LNCAP (cell line): Measurements from ENCODE around the gene PDLIM4.

Source experiments
- TF ChIP-seq, protein P1 (sequence below): fragments of 450-650 bp; IDR thresholded peaks from 2 replicates; pipeline ENCODE4 v1.5.1; 2017; ENCODE audit warnings: mild to moderate bottlenecking

Gene PDLIM4, protein sequence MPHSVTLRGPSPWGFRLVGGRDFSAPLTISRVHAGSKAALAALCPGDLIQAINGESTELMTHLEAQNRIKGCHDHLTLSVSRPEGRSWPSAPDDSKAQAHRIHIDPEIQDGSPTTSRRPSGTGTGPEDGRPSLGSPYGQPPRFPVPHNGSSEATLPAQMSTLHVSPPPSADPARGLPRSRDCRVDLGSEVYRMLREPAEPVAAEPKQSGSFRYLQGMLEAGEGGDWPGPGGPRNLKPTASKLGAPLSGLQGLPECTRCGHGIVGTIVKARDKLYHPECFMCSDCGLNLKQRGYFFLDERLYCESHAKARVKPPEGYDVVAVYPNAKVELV

DNA sequence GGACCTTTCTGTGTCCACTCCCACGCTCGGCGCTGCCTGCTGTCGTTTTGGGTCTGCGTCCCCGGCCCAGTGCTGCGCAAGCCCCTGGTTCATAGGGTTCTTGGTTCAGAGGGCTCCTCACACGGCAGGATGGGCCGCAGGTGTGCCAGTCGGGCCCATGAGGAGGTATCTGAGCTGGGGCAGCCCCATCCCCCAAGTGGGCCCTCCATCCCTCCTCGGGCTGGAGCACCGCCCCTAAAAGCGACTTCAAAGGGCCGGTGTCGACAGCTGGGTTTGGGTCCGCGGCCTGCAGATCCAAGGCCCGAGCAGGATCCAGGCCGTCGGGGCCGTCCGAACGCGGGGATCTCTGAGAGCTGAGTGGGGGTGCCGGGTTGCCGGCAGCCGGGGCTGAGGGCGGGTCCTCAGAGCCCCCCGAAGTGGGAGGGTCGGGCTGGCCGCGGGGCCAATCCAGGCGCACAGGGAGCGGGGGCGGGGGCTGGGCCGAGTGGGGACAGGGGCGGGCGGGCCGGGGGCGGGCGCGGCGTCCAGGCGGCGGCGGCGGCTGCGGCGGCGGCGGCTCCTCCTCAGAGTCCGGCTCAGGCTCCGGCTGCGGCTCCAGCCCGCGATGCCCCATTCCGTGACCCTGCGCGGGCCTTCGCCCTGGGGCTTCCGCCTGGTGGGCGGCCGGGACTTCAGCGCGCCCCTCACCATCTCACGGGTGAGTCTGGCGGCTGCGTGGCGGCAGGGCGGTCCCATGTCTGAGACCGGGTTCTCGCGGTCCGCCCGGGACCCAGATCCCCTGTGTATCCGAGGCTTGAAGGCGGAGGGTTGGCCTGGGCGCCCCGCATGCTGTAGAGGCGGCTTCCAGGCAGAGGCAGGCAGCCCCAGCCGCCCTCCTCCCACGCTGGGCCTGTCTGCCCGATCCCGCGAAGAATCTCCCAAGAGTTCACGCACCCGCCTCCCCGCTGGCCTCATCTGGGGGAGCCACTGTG lies at the start of gene PDLIM4:
Gene PDLIM4, plus strand, starts transcription at position 566 of the 971 bp plus-strand sequence. Its CDS starts 39 bp downstream, at position 605.
- TF ChIP-seq, protein P1, sequence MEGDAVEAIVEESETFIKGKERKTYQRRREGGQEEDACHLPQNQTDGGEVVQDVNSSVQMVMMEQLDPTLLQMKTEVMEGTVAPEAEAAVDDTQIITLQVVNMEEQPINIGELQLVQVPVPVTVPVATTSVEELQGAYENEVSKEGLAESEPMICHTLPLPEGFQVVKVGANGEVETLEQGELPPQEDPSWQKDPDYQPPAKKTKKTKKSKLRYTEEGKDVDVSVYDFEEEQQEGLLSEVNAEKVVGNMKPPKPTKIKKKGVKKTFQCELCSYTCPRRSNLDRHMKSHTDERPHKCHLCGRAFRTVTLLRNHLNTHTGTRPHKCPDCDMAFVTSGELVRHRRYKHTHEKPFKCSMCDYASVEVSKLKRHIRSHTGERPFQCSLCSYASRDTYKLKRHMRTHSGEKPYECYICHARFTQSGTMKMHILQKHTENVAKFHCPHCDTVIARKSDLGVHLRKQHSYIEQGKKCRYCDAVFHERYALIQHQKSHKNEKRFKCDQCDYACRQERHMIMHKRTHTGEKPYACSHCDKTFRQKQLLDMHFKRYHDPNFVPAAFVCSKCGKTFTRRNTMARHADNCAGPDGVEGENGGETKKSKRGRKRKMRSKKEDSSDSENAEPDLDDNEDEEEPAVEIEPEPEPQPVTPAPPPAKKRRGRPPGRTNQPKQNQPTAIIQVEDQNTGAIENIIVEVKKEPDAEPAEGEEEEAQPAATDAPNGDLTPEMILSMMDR = no peak

DNA sequence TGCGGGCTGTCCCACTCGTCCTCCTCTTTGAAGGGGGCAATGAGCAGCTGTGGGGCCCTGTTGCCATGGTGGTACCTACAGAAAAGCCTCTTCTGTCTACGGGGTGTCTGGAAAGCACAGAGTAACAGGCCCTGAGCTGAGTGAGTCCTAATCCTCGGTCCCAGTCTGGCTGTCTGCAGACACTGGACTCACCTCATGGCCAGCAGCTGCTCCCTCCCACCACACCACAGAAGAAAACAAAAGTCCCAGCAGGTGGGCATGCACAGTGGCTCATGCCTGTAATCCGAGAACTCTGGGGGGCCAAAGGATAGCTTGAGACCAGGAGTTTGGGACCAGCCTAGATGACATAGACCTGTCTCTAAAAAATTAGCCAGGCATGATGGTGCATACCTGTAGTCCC lies 49.7 kb upstream of the PDLIM4 start:
- TF ChIP-seq, protein P1 = no peak

DNA sequence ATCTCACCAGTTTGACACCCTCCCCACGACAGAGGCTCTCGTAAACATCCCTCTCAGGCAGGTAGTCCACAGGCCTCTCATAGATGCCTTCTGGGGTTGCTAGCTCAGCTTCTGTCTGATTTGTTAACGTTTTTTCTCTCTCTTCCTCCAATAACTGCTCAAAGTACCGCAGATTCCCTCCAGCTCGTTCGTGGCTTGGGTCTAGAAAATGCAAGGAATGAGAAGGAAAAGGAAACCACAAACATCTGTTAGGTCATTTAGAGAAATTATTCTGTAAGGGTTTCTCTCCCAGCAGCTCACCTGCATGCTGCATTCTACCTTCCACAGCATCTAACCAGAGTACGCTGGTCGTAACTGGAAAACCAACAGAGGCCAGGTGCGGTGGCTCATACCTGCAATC lies 48.4 kb upstream of the PDLIM4 start:
- TF ChIP-seq, protein P1 = no peak

DNA sequence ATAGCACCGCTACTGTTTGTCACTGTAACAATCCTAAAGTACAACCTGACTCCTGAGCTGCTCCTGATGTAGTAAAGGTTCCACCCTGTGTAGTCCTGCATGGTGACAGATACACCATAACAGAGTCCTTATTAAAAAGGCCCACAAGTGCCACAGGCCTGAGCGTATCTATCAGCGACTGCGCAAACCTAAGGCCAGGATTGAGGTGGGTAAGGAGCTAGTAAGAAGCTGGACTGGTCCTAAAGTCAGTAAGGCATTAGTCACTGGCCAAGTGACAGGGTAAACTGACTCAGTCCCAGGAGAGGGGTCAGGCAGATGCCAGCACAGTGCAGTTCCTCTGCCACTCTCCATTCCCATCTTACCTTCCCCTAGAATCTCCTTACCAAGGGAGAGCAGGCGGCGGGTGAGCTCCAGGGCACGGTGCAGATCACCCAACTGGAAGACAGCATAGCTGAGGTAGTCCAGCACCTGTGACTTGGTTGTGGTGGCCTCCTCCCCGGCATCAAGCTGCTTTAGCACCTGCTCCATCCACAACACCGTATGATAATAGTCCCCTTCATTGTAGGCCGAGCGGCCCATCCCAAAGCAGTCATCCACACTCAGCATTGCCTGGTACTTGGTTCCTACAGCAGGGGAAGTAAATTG lies 47.5 kb upstream of the PDLIM4 start:
- TF ChIP-seq, protein P1 = no peak

DNA sequence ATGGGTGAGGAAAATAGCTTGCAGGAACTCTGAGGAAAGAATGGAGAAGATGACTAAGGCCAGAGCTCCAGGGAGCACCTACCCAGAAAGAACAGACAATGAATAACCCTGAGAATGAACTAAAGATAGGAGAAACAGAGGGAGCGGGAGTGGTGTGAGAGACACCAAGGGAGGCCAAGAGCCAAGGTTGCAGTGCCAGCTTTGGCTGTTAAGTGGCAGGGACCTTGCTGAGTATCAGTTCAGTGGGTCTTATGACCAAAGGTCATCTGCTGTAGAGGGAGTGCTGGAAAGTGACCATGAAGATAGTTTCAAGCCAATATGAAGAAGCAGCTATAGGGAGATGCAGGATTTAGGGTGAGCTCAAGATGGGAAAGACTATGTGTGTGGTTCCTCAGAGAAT lies 46.6 kb upstream of the PDLIM4 start:
- TF ChIP-seq, protein P1 = no peak

DNA sequence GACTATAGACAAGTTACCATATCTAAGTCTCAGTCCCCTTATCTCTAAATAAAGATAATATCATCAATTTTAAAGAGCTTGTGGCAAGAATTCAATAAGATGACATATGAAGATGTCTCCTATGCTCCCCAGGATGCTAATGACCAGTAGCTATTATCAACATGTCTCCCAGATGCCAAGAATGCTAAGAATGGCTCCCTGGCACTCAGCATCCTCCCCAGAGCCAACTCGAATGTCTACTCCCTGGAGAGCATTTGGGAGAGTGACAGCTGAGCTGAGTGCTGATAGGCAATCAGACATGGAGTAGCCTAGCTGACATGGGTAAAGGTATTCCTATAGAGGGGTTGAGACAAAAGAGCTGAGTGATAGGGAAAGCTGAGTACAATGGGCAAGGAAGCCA lies 45.7 kb upstream of the PDLIM4 start:
- TF ChIP-seq, protein P1 = no peak

DNA sequence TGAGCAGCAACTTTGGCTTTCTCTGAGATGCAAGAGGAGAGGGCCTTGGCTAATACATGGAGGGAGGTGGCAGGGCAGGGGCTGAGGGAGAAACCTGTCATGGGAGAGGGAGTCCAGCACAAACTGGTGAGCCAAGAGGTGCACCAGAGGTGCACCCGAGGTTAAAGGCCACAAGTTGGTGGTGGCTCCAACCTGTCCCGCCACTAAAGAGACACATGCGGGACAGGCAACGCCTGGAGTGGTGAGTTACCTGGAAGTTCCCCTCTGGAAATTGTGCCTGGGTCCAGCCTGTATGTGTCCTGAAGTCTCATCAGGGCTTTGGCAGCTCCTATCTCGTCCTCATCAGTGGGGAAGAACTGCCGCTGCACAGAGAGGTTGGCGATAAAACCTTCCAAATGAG lies 43.8 kb upstream of the PDLIM4 start:
- TF ChIP-seq, protein P1 = no peak
